GM12878 (cell line): ENCODE data around the gene DDR1. TPM values are rescaled to one million over a fixed set of nuclear protein-coding genes. Genes with fewer than 3 reads are reported as not detected.

Experiments
- BACH1 ChIP-seq: fragments of 450-650 bp; IDR thresholded peaks from 2 replicates; pipeline ENCODE4 v1.6.1; 2017; ENCODE audit warnings: mild to moderate bottlenecking, borderline replicate concordance
- BHLHE40 ChIP-seq, 2 experiments: fragments of 450-650 bp in 1 of 2; IDR thresholded peaks; 2 replicates each; pipeline ENCODE4 v1.6.1; 2011 to 2017; ENCODE audit warnings: low read depth in 2 of 2, borderline replicate concordance in 1 of 2, improper control_type of control experiment in 1 of 2, low read length in 1 of 2, mild to moderate bottlenecking in 1 of 2
- CREB1 ChIP-seq: IDR thresholded peaks from 2 replicates; pipeline ENCODE4 v1.6.1; 2012; ENCODE audit warnings: low read depth, mild to moderate bottlenecking, inconsistent platforms
- CREM ChIP-seq: IDR thresholded peaks from 2 replicates; pipeline ENCODE4 v1.6.1; 2014; ENCODE audit warnings: antibody characterized with exemption, low read depth
- DPF2 ChIP-seq: fragments of 450-650 bp; IDR thresholded peaks from 2 replicates; pipeline ENCODE4 v1.6.1; 2017; ENCODE audit warnings: mild to moderate bottlenecking
- E2F4 ChIP-seq: IDR thresholded peaks from 2 replicates; pipeline ENCODE4 v1.6.1; 2012; ENCODE audit warnings: low read depth, low read length, improper control_type of control experiment
- ETV6 ChIP-seq, 2 experiments: fragments of 450-650 bp in 1 of 2; IDR thresholded peaks in 1 of 2; conservative IDR thresholded peaks in 1 of 2; 2 replicates each; pipeline ENCODE4 v1.6.1; 2014; ENCODE audit warnings: antibody characterized with exemption in 1 of 2, borderline replicate concordance in 1 of 2, low read depth in 1 of 2, mild to moderate bottlenecking in 1 of 2, moderate library complexity in 1 of 2
- GATAD2B ChIP-seq: fragments of 450-650 bp; conservative IDR thresholded peaks from 2 replicates; pipeline ENCODE4 v1.6.1; 2017; ENCODE audit warnings: low read depth, mild to moderate bottlenecking, moderate library complexity
- JUNB ChIP-seq: IDR thresholded peaks from 2 replicates; pipeline ENCODE4 v1.6.1; 2016; ENCODE audit warnings: antibody characterized with exemption, mild to moderate bottlenecking
- MEF2A ChIP-seq: IDR thresholded peaks from 2 replicates; pipeline ENCODE4 v1.6.1; 2011; ENCODE audit warnings: low read depth, mild to moderate bottlenecking, low read length, moderate library complexity; ENCODE audit not compliant: insufficient read depth
- MXI1 ChIP-seq: fragments of 150-350 bp; IDR thresholded peaks from 2 replicates; pipeline ENCODE4 v1.6.1; 2011; ENCODE audit warnings: low read depth, mild to moderate bottlenecking, inconsistent platforms, low read length, improper control_type of control experiment
- NBN ChIP-seq: fragments of 450-650 bp; IDR thresholded peaks from 2 replicates; pipeline ENCODE4 v1.6.1; 2016
- POU2F2 ChIP-seq: IDR thresholded peaks from 3 replicates; pipeline ENCODE4 v1.6.1; 2011; ENCODE audit warnings: low read depth, mild to moderate bottlenecking, low read length, borderline replicate concordance
- RB1 ChIP-seq: fragments of 450-650 bp; formaldehyde crosslinking; IDR thresholded peaks from 2 replicates; pipeline ENCODE4 v1.6.1; 2017; ENCODE audit warnings: mild to moderate bottlenecking, borderline replicate concordance
- SRF ChIP-seq, 2 experiments: IDR thresholded peaks; 2 replicates each; pipeline ENCODE4 v1.6.1; 2011; ENCODE audit warnings: low read depth in 2 of 2, low read length in 2 of 2, mild to moderate bottlenecking in 1 of 2, moderate library complexity in 1 of 2
- SUPT20H ChIP-seq: IDR thresholded peaks from 2 replicates; pipeline ENCODE4 v1.6.1; 2011; ENCODE audit warnings: low read depth, mild to moderate bottlenecking, low read length, moderate library complexity, borderline replicate concordance; ENCODE audit not compliant: control insufficient read depth
- ZBED1 ChIP-seq: IDR thresholded peaks from 2 replicates; pipeline ENCODE4 v1.6.1; 2016; ENCODE audit warnings: borderline replicate concordance
- ZBTB4 ChIP-seq: fragments of 450-650 bp; formaldehyde crosslinking; IDR thresholded peaks from 2 replicates; pipeline ENCODE4 v1.4.0; 2022; ENCODE audit warnings: mild to moderate bottlenecking, moderate library complexity
- ZNF384 ChIP-seq: IDR thresholded peaks from 2 replicates; pipeline ENCODE4 v1.6.1; 2012; ENCODE audit warnings: low read depth, mild to moderate bottlenecking, low read length, improper control_type of control experiment, borderline replicate concordance
- polyA plus RNA-seq, 11 experiments: library from polyadenylated mRNA; depleted of rRNA in 4 of 11; unstranded in 6 of 11; stranded (reverse) in 5 of 11; fragments of >200 nt; fragmentation: Nextera tagmentation in 4 of 11; fragmentation: Illumina TruSeq in 1 of 11; extraction: Ambion mirVana in 4 of 11; extraction: Trizol in 1 of 11; gene quantifications; 1 replicate in 1 of 11; 2 replicates in 10 of 11; pipeline versions ENCODE4 v1.2.1 to v1.2.3, GENCODE V29; 2011 to 2016; ENCODE audit warnings: inconsistent platforms in 2 of 11, missing spikeins in 2 of 11, low read depth in 1 of 11
- total RNA-seq, 4 experiments: library from RNA; depleted of rRNA in 3 of 4; stranded (reverse); fragments of >200 nt in 3 of 4; fragmentation: Illumina TruSeq in 1 of 4; extraction: Trizol in 1 of 4; gene quantifications; 2 replicates each; pipeline versions ENCODE4 v1.2.1 to v1.2.3, GENCODE V29; 2013 to 2021

DDR1 gene
- total and polyA plus RNA-seq, 10 of the 15 experiments (the other 5 are each of a cell fraction or from before 2014, with no cell fraction given), result 1.1 to 39.0 (median 11.9) TPM

GRCh38 chr6:30877419-30878262 lies 6.7 kb upstream of the DDR1 start (continued):
- TF ChIP-seq MXI1 (0 out of 2 replicates have a peak, but pooled peaks have one; percentile 32), MEF2A (peak; percentile 77; the same call in 1 of the 2 replicates), DPF2 (0 out of 2 replicates have a peak, but pooled peaks have one; percentile 20), POU2F2 (0 out of 3 replicates have a peak, but pooled peaks have one; percentile 49), E2F4 (no peak), SRF (IDR thresholded peaks at IDR 0.05; ENCODE audit: low read depth in 2 of 2, low read length in 2 of 2) (no peak), NBN (peak; percentile 31; the same call in 1 of the 2 replicates), ZBTB4 (CRISPR knock-in tag) (no peak), GATAD2B (no peak), ZBED1 (no peak), JUNB (peak; percentile 55), CREM (peak; percentile 32; the same call in 1 of the 2 replicates), BHLHE40 (IDR thresholded peaks at IDR 0.05; ENCODE audit: borderline replicate concordance in 1 of 2, low read depth in 2 of 2, low read length in 1 of 2) (0 out of 4 replicates have a peak, but pooled peaks of 1 of the 2 experiments have one; percentile 41), CREB1 (0 out of 2 replicates have a peak, but pooled peaks have one; percentile 8), BACH1 (0 out of 2 replicates have a peak, but pooled peaks have one; percentile 18), ZNF384 (no peak), ETV6 (conservative IDR thresholded peaks at IDR 0.05 in 1 of 2, IDR thresholded peaks at IDR 0.05 in 1 of 2; ENCODE audit: borderline replicate concordance in 1 of 2, low read depth in 1 of 2) (no peak), RB1 (peak; percentile 55; the same call in 1 of the 2 replicates), SUPT20H (no peak)
